NCI-H187 (cell line): ENCODE measurements around the gene FLACC1.
"Not testable (repeated sequence)": the region's sequence is repeated elsewhere in the genome, so short reads cannot be mapped to it uniquely, and the experiment has no call there.

Experiments
- DNase-seq, 2 experiments: peaks; one replicate each; lab custom pipeline; 2025; lab: John Stamatoyannopoulos, UW

Gene FLACC1

GRCh38 chr2:201255408-201256033 lies 101.6 kb downstream of the FLACC1 start:
- no peak for DNase-seq

GRCh38 chr2:201254081-201254730 lies 102.9 kb downstream of the FLACC1 start:
- DNase-seq, result peak in 1 of 2 experiments; percentile 2

GRCh38 chr2:201250741-201251140 lies 106.4 kb downstream of the FLACC1 start:
- DNase-seq, result no peak

- DNase-seq, result no peak
Observed at GRCh38 chr2:201249889-201250288, 107.3 kb downstream of the FLACC1 start.

GRCh38 chr2:201248288-201248844 lies 108.8 kb downstream of the FLACC1 start:
- no peak for DNase-seq

GRCh38 chr2:201246280-201246679 lies 110.9 kb downstream of the FLACC1 start:
- DNase-seq, result no peak

- DNase-seq, result no peak
Observed at GRCh38 chr2:201244829-201245228, 112.3 kb downstream of the FLACC1 start.

- no peak for DNase-seq
Observed at GRCh38 chr2:201242571-201243277, 114.4 kb downstream of the FLACC1 start.

- not testable (repeated sequence) for DNase-seq
Observed at GRCh38 chr2:201239167-201239935, 117.8 kb downstream of the FLACC1 start.
